ENCODE measurements around the gene OR5K4. TPM values are rescaled to one million over a fixed set of nuclear protein-coding genes. Genes with fewer than 3 reads are reported as not detected.
"Not testable (repeated sequence)": the region's sequence is repeated elsewhere in the genome, so short reads cannot be mapped to it uniquely, and the experiment has no call there.

Gene OR5K4
- total RNA-seq, 1 donor from 2014 or later, result not detected

DNA sequence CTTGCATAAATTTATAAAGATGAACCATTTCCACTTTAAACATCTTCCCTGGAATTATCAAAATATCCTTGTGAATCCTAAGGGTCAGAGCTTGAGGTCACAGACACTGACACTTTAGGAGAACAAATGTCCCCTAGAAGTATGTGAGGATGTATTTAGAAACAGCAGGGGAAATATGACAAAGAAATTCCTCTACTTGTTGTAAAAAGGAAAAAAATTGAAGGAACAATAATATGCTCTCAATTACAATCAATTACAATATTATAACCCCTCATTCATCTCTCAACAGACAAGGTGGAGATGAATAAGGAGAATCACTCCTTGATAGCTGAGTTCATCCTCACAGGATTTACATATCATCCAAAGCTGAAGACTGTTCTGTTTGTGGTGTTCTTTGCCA is 36.7 kb downstream of the OR5K4 start, which contains the start of gene OR5K3:
Gene OR5K3, plus strand, starts transcription at position 301 of the 400 bp plus-strand sequence. Its CDS starts 0 bp downstream, at position 301.
- intact Hi-C loops (cut with DNase I), result no loop called here
- no peak for DNase-seq (ENCODE audit: extremely low spot score in 2 of 2)
- TF ChIP-seq POLR2A (IDR thresholded peaks at IDR 0.05), result no peak
- TF ChIP-seq, protein P1, sequence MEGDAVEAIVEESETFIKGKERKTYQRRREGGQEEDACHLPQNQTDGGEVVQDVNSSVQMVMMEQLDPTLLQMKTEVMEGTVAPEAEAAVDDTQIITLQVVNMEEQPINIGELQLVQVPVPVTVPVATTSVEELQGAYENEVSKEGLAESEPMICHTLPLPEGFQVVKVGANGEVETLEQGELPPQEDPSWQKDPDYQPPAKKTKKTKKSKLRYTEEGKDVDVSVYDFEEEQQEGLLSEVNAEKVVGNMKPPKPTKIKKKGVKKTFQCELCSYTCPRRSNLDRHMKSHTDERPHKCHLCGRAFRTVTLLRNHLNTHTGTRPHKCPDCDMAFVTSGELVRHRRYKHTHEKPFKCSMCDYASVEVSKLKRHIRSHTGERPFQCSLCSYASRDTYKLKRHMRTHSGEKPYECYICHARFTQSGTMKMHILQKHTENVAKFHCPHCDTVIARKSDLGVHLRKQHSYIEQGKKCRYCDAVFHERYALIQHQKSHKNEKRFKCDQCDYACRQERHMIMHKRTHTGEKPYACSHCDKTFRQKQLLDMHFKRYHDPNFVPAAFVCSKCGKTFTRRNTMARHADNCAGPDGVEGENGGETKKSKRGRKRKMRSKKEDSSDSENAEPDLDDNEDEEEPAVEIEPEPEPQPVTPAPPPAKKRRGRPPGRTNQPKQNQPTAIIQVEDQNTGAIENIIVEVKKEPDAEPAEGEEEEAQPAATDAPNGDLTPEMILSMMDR (IDR thresholded peaks at IDR 0.05), result no peak

DNA sequence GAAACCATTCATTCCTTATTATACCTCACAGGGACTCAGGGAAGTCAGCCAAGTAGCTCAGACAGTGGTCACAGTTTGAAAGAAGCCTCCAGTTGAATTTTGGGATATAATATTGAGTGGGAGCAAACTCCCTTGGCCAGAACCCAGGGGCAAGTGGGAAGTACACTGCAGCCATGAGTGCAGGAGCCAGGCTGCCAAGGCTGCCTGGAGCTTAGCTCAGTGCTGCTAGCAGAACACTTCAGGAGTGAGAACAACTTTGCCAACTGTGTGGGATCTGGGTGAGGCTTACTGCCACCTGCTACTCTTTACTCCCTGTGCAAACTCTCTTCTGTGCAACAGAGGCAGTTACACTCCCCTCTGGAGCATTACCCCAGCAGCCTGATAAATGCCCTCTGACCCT is 41.4 kb downstream of the OR5K4 start:
- Histone ChIP-seq H3K27me3 (no peaks in the 10 kb centered on the region), H3K27ac (no peak overlapping the region), H3K4me1 (no peaks in the 10 kb centered on the region), H3K9me3 (peaks cover 9% of the 10 kb centered on the region), H3K4me3 (no peak overlapping the region), H3K36me3 (no peaks in the 10 kb centered on the region)
- no peak for DNase-seq (ENCODE audit: extremely low spot score in 2 of 2)
- TF ChIP-seq, protein P1 (IDR thresholded peaks at IDR 0.05), result no peak
- intact Hi-C loops (cut with DNase I), result no loop called here

More for the DNA sequence above, 36.7 kb downstream of the OR5K4 start, which contains the start of gene OR5K3:
- no peaks in the 10 kb centered on the region for H3K4me1 ChIP-seq
- H3K36me3 ChIP-seq, result no peaks in the 10 kb centered on the region
- no peak within 1 kb of the TSS for H3K4me3 ChIP-seq
- no peak within 1 kb of the TSS for H3K27ac ChIP-seq
- H3K27me3 ChIP-seq, result no peaks in the 10 kb centered on the region
- no peaks in the 10 kb centered on the region for H3K9me3 ChIP-seq

DNA sequence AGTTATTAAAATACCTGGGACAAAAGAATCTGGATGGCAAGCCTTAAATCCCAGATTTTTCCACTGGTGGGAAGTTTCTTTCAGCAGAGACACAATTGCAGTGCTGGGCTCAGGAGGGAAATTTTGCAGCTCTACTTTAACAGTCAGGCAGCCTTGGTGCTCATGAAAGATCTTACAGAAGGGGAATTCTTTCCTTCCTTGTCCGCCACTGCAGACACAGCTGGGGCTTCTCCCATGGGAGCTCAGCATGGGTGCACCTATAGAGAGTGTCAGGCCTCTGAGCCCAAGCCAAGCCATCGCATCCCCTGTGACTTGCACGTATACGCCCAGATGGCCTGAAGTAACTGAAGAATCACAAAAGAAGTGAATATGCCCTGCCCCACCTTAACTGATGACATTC is 42.8 kb downstream of the OR5K4 start:
- DNase-seq (ENCODE audit: extremely low spot score in 2 of 2); intact Hi-C loops (cut with DNase I); H3K4me3 ChIP-seq; H3K36me3 ChIP-seq; H3K4me1 ChIP-seq; H3K27ac ChIP-seq; H3K27me3 ChIP-seq; H3K9me3 ChIP-seq: not testable (repeated sequence)

DNA sequence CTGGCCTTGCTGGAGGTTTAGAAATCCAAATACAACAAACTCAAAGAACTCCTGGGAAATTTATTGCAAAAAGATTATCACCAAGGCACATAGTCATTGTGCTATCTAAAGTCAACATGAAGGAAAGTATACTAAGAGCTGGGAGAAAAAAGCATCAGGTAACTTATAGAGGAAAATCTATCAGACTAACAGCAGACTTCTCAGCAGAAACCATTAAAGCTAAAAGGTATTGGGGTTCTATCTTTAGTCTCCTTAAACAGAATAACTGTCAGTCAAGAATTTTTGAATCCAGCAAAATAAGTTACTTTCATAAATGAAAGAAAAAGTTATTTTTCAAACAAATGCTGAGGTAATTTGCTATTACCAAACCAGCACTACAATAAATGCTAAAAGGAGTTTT is 44.9 kb downstream of the OR5K4 start:
- Histone ChIP-seq H3K4me3 (no peak overlapping the region), H3K4me1 (no peaks in the 10 kb centered on the region), H3K27me3 (no peaks in the 10 kb centered on the region), H3K36me3 (no peaks in the 10 kb centered on the region), H3K27ac (no peak overlapping the region), H3K9me3 (peaks cover 9% of the 10 kb centered on the region)
- DNase-seq (ENCODE audit: extremely low spot score in 2 of 2), result no peak
- intact Hi-C loops (cut with DNase I), result no loop called here
- TF ChIP-seq POLR2AphosphoS5 (IDR thresholded peaks at IDR 0.05; ENCODE audit: insufficient read depth in 1 of 2, low read depth in 1 of 2) (no peak), POLR2A (IDR thresholded peaks at IDR 0.05) (no peak)
- TF ChIP-seq, protein P1 (IDR thresholded peaks at IDR 0.05), result no peak

DNA sequence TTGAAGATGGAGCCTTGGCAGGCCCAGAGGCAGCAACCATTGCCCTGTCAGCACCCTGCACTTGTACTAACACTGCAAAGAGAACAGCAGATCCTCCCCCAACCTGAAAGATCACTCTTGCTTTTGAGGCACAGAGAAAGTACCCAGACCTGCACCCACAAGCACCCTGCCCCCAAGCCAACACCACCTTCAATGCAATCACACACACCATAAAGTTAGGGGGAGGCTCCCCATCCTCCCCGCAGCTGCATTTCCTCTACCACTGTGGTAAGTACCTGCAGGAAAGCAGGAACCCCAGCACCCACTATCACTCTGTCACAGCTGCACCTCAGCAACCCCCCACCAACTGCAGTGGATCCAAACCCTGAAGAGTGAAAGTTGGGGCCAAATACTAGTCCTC is 48.9 kb downstream of the OR5K4 start:
- H3K4me3 ChIP-seq, result no peak overlapping the region
- TF ChIP-seq POLR2A (IDR thresholded peaks at IDR 0.05) (no peak), POLR2AphosphoS5 (IDR thresholded peaks at IDR 0.05; ENCODE audit: insufficient read depth in 1 of 2, low read depth in 1 of 2) (no peak)
- TF ChIP-seq, protein P1 (IDR thresholded peaks at IDR 0.05), result no peak
- no peaks in the 10 kb centered on the region for H3K27me3 ChIP-seq
- DNase-seq (ENCODE audit: extremely low spot score in 2 of 2), result no peak
- H3K4me1 ChIP-seq, result no peaks in the 10 kb centered on the region
- no peaks in the 10 kb centered on the region for H3K36me3 ChIP-seq
- H3K27ac ChIP-seq, result no peak overlapping the region
- intact Hi-C loops (cut with DNase I), result no loop called here
- peaks cover 9% of the 10 kb centered on the region for H3K9me3 ChIP-seq

DNA sequence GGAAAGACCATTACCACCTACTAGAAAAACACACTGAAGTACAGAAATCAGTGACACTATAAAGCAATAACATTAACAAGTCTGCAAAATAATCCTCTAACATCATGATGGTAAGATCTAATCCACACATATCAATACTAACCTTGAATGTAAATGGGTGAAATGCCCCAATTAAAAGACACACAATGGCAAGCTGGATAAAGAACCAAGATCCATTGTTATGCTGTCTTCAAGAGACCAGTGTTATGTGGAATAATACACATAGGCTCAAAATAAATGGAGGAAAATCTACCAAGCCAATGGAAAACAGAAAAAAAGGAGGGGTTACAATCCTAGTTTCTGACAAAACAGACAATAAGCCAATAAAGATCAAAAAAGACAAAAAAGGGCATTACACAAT is 50.4 kb downstream of the OR5K4 start:
- Histone ChIP-seq H3K4me3 (no peak overlapping the region), H3K27me3 (no peaks in the 10 kb centered on the region), H3K36me3 (no peaks in the 10 kb centered on the region), H3K27ac (no peak overlapping the region), H3K4me1 (no peaks in the 10 kb centered on the region), H3K9me3 (peaks cover 4% of the 10 kb centered on the region)
- no peak for DNase-seq (ENCODE audit: extremely low spot score in 2 of 2)
- TF ChIP-seq, protein P1 (IDR thresholded peaks at IDR 0.05), result no peak
- TF ChIP-seq POLR2A (IDR thresholded peaks at IDR 0.05), result no peak
- no peak for TF ChIP-seq POLR2AphosphoS5 (IDR thresholded peaks at IDR 0.05; ENCODE audit: insufficient read depth in 1 of 2, low read depth in 1 of 2)
- intact Hi-C loops (cut with DNase I), result no loop called here

Measured in vagina (tissue), 2 donors.